GM21619 (cell line): ENCODE results near the gene INHBA.

Experiments
- ATAC-seq: cut with Tn5 transposase; IDR thresholded peaks from one replicate; pipeline ENCODE4 v1.9.1; 2021; ENCODE audit not compliant: unreplicated experiment

Gene INHBA

DNA sequence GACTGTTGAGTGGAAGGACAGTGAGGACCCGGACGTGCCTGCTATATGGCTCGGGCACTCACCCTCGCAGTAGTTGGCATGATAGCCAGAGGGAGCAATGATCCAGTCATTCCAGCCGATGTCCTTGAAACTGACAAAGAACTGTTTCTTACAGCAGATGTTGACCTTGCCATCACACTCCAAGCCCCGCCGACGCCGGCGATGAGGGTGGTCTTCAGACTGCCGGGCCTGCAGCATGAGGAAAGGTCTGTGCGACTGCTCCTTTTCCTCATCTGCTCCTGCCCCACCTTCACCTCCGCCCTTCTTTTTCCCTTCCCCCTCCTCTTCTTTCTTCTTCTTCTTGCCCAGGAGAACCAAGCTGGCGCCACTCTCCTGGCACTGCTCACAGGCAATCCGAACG lies 13.1 kb downstream of the INHBA start:
- no peak for ATAC-seq

DNA sequence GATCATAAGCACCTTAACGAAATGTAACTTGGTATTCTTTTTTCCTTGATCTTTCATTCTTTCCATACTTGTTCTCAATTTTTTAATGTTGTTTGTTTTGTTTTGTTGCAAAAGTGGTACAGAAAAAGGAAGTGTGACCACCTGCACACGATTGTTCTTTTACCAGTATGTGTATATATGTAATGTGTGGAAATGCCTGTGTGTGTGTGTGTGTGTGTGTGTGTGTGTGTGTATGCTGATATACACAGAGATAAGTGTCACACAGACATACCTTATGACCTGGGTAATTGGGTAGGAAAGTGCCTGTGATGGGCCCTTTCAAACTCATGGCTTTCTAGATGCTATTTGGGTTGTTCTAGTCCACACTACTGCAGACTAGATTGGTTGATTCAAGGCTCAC lies 14.0 kb downstream of the INHBA start:
- no peak for ATAC-seq

DNA sequence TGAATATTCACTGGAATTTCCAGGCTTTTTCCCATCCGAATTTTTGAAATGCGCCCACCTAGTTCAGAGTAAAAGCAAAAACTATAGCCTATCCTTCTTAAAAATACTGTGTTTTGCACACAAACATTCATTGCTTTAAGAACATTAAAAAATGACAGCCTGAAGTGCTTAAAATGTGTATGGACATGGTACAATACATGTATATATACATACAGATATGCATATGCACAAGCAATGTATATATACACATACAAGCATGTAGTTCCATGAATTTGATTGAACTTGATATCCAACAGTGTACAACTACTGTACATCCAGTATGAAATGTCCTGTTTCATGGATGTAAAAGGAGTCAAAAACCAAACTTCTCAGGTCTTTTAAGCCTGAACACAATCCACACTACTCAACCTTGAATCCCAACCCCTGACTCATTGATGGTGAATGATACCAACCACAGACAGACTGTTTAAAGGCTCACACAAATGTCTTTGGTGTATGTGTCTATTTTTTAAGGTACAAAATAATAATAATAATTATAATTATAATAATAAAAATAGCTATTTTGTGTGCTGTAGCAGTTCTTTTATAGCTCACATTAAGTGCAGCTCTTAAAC lies 14.8 kb downstream of the INHBA start:
- ATAC-seq = no peak

GRCh38 chr7:41685684-41686083 lies 17.2 kb downstream of the INHBA start:
- no peak for ATAC-seq

DNA sequence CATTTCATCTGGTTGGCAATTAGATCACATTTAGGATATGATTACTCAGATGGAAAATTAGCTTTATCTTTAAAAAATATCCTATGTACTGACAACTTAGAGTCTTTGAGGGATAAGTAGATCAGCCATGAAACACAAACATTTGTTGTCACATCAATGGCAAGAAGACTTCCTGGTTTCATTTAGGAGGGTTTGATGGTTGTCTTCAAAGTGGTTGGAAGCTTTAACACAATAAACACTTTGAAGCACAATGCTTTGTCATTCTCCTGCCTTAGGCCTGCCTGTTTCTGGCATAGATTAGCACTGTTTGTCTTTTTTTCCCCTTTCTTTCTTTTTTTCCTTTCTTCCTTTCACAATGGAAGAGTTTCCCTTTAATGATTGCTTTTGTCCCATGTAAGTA lies 20.5 kb downstream of the INHBA start:
- no peak for ATAC-seq

- ATAC-seq = no peak
These were observed 23.3 kb downstream of the INHBA start for GRCh38 chr7:41679566-41679965.

DNA sequence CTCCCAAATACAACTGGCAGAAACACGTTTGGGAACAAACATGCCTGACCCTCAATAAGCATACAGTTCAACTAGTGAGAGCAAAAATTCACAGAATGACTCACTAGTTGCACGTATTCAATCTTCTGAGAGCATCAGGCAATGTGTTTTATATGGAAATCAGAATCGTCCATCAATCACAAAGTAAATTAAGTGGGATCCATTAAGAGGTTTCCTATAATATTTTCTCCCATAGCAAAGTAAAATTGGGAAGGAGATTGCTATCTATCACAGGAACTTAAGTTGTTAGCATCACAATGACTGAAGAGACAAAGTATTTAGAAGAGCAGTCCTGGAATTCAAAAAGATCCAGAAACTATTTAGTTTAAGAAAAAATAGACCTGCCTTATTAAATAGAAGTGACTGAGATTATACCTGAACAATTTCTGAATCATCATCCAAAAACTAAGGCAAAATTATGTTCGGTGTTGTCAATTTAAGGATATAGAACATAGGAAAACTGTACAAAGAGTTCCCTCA lies 28.3 kb downstream of the INHBA start:
- ATAC-seq = no peak

DNA sequence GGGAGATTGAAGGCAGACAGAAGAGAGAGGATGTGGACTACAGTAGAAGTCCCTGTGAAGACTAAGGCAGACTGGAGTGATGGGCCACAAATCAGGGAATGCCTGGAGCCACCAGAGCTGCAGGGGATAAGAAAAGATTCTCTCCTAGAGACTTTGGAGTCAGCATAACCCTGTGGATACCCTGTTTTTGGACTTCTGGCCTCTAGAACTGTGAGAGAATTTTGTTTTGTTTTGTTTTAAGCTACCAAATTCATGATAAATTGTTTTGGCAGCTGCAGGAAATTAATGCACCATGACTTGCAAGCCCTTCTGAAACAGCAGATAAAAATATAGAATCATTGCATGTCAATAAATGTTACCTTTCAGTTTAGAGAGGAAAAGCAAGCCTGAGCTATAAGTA lies 41.3 kb downstream of the INHBA start:
- ATAC-seq = no peak

GRCh38 chr7:41659539-41659938 lies 43.4 kb downstream of the INHBA start:
- ATAC-seq = no peak

DNA sequence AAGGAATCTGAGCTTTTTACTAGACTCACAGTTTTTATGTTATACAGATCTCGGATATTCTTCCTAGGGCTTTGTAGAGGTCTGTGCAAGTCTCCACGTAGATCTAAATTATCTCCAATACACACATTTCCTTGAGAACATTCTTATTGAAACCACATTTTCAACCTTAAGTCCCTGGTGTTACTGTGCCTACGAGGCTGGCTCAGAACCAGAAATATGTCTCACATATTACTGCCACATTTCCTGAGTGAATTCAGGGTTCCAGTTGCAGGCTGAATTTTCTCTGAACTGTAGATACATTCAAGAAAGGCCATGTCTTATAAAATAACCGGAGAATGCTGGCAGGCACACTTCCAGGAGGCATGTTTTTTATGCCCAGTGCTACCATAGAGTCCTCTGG lies 46.5 kb downstream of the INHBA start:
- ATAC-seq = no peak

GRCh38 chr7:41655426-41655825 lies 47.5 kb downstream of the INHBA start:
- no peak for ATAC-seq

- ATAC-seq = no peak
These were observed 50.6 kb downstream of the INHBA start for GRCh38 chr7:41652267-41652666.

GRCh38 chr7:41648501-41648900 lies 54.4 kb downstream of the INHBA start:
- ATAC-seq = no peak

- ATAC-seq = no peak
These were observed 59.3 kb downstream of the INHBA start for GRCh38 chr7:41643616-41644015.

- ATAC-seq = no peak
These were observed 61.2 kb downstream of the INHBA start for GRCh38 chr7:41641665-41642014.

DNA sequence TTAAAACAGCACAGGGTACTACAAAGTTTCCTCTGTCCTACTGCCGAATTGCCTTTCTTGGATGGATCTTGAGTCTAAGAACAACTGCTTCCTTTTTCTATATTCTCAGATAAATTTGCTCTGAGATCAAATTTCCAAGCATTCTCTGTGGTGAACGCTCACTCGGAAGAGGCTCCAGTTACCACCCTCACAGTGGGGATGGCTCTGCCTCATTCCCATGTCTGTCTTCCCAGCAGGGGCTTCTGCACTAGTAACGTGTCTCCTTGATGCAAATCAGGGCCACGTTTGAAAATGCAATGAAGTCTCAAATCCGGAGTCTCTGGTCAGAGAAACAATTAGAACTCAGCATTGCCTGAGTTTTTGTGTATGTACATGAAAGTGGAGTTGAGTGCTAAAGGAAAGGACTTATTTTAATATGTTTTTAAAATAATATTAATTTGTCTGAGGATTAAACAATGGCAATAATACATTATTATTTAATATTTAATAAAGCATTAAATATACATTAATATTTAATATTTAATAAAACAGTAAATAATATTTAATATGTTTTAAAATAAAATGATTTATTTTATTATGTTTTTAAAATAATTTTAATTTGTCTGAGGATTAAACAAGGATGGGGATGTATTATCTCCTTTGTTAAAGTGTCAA lies 61.8 kb downstream of the INHBA start:
- no peak for ATAC-seq

GRCh38 chr7:41640487-41640886 lies 62.4 kb downstream of the INHBA start:
- no peak for ATAC-seq

DNA sequence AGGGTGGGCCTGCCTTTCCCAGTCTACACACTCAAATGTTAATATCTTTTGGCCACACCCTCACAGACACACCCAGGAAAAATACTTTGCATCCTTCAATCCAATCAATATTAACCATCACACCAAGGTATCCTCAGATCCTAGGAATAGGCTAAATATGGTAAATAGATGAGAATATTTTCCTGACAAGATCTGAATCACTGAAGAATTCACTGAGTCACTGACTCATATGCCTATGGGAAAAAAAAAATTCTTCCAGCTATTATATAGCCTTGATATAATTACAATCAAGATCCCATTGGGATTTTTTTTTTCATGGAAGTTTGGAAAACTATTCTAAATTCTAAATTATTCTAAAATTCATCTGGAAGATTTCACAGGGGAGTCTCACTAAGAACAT lies 65.8 kb downstream of the INHBA start:
- no peak for ATAC-seq
